Germinal center (tissue), 1 donor: Measurements from ENCODE around the gene IQCM.

Source experiments
- DNase-seq: peaks from one replicate; pipeline ENCODE4 v3.0.0; 2012; ENCODE audit warnings: mixed read lengths, low spot score

The IQCM gene

DNA sequence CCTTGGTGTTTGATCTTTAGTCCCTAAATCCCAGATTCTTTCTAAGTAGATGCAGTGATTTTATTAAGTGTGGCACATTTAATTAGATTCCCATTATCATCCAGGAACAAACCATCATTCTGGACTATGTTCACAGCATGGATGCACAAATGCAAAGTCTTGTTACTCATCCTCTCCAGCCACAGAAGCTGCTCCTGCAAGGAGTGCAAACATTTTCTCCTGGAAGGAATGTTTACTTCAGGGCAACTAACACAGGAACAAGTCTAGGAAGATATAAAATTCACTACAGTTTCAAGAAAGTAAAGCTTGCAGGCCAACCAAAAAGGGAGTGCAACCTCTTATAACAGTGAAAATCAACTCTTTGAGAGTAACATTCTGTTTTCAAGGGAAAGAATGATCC lies 106.0 kb downstream of the IQCM start:
- DNase-seq, result no peak

DNA sequence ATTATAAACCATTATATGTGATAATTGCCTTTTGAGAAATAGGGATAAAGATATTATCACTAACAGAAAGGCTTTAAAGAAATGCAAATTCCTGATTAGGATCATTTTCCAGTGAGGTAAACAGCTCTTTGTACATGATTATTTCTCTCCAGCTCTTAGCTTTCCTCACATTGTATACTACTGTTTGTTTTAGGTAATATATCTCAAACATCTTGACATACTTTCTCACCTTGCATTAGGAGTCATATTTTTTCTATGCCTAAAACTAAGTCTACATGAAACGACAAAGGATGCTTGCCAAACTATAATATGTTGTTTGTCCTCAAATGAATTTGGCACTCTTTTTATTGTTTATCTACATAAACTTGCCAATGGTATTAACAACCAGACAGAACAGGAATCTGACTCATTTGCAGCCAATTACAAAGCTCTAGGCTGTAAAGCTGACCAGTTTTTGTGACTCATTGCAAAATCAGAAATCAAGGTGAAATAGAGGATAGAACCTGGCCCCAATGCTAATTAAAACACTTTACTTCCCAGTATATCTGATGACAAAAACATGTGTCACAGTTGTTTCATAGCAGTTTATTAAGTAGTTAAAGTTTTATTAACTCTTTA lies 107.0 kb downstream of the IQCM start:
- DNase-seq, result no peak

DNA sequence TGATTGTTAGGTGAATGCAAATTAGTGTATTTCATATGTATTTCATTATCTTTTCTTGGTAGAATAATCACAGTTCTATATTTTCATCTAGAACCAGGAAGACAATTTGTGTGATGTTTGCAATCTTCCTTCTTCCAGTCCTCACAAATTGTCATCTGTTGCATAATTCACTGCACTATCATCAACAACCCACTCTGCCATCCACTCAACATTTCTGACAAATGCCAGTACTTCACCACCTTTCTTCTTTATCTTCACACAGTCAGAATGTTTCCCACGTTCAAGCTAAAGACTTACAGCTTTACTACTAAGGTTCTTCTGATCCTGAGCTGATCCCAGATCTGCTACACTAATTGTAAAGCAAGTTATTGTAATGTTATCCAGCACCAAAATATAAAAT lies 107.8 kb downstream of the IQCM start:
- no peak for DNase-seq

DNA sequence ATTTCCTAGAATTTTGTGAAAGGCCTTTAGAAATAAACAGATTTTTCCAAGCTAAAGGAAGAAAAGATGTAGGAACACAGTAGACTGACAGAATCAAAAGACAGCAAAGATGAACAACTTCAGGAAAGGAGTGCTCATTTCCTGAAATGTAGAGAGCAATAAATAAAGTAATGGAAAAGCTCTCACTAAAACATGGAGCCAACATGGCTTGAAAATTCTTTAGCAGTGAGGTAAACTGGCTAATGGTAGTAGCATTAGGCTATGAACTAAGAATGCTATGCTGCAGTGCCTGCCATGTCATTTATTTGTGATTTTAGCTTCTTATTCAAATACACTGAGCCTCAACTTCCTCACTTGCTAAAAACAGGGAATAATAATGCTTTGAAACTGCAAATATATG lies 108.7 kb downstream of the IQCM start:
- no peak for DNase-seq

DNA sequence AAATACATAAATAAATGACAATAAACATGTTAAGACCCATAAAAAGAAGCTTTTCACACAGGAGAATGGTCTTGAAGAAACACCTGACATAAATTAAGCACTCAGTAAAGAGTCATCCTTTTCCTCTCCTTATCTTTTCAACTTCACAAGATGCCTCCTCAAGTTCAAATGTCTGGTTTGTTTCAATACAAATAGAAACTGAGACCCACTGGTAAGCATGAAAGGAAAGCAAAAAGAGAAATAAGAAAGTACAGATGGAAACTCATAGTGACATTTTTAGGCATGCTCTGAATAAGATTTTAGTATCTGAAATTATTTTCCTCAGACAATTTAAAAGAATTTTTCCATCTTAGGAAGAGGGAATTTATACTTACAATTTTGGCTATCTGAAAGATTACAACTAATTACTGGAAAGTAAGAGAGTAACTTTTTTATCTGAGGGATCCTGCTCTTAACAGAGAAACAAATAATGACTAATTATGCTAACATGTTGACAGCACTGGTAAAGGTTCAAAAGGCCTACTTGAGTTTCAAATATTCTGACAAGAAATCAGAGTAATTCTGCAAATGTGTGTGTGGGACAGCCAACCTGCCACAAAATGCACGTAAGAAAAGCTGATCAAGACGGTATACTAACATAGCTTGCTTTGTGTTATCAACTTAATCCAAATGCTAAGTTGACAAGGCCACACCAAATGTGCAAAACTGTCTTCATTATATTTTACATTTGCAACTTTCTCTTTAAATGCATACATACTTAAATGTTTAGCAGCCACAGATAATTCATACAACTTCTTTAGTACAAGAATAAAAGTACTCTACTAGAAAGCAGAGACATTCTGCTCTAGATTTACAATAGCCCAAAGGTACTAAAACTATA lies 113.0 kb downstream of the IQCM start:
- DNase-seq, result no peak

DNA sequence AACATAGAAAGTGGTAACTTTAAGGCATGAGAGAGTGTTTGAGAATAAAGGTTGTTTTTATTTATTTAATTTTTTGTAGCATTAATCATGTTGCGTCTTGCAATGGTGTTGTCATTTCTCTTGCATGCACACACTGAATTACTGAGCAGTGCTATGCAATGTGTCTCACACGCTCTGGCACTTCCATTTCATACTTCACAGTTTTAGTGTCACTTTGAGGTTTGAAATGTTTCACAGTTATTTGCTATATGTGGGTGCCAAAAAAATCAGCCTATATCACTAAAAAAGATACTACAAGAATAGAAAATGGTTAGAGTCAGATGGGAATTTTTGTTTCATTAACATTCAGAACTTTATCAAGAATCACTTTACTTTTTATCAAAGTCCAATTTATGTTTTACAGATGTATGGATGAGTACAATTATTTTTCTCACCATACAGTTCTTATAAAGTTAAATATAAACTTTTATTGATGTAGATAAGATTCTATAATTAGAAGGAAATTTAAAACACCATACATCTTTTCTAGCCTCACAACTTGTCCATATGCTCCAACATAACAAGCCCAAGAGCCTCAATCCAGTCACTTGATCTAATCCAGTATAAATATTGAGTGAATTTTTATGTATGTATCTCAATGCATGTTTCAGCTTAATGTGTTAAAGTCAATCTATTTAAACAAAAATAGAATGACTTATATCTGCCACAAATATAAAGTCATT lies 114.0 kb downstream of the IQCM start:
- DNase-seq, result no peak

DNA sequence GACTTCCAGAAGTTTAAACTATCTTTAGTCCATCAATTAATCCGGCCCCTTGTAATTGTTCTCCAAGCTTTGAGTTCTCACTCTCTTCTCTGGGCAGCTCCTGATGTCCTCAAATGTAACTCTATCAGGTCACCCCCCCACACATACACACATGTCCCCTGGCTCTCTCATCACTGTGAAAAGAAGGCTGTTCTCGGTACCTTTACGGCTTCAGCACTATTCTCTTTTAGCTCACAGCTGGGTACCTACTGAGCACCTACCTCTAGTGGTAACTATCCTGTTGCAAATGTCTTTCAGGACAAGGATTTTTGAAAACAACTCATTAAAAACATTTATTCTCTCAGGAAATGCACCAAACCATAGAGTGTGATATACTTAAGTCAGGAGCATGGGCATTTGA lies 115.4 kb downstream of the IQCM start:
- no peak for DNase-seq

DNA sequence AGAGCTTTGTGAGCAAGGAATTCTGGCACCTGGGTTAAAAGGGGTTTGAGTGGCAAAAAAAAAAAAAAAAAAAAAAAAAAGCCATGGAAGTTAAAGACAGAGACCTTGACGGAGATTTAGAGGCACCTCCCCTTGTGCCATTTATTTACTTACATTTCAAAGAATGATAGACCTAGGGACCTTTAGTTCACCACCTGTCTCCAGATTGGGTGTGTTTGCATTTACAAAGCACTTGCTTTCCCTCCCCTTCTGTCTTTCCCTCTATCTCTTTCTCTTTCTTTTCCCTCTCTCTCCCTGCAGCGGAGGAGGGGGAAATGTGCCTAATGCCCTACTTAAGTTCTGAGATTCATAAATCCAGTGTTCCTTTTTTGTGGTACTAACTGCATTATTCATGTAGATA lies 116.0 kb downstream of the IQCM start:
- DNase-seq, result no peak

DNA sequence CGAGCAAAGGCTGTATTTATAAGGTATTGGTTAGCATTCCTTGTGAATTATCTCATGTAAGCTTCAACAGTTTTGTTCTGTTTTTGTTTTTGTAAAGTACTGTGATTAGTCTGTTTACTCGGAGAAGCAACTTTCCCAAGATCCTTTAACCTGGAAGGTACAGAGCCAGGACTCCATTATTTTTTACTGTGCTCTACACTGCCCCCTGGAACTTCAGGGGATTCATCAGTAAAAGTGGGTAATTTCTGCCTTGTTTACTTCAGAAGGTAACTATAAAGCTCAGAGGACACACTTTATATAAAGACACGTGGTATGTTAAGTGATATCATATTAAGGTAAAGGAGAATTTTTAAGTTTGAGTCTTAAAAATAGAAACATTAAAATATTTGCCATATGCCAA lies 124.9 kb downstream of the IQCM start:
- no peak for DNase-seq

DNA sequence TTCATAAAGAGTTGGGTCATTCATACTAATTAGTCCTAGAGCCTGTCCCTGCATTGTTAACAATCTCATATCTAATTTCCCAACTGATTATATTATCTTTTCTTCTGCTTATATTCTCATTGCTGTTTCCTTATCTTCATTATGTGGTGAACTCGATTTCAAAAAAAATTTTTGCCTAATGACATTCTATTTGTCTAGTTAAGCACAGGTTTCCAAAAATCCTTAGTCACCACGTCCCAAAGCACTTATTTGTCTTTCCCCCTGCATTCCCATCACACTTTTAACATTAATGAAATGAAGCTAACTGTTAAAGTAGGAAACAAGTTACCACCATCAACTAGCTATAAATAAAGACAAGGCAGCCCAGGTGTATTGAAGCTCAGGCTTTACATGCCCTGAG lies 131.1 kb downstream of the IQCM start:
- DNase-seq, result no peak

DNA sequence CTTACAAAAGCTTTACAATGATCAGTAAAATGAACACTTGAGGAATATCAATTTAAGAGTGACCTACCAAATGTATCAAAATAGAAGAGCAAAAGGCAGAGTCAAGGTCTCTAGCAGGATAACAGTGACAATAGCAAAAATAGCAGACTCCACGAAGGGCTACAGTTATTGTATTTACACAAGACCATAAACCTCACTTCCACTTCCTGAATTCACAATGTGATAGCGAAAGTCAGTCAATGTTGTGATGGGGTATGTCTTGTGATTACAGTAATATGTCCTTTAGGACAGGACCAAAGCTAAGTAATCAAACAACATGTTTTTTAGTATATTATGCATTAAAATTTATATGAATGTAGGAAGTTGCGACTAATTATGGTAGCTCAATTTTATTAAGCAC lies 139.6 kb downstream of the IQCM start:
- DNase-seq, result no peak

DNA sequence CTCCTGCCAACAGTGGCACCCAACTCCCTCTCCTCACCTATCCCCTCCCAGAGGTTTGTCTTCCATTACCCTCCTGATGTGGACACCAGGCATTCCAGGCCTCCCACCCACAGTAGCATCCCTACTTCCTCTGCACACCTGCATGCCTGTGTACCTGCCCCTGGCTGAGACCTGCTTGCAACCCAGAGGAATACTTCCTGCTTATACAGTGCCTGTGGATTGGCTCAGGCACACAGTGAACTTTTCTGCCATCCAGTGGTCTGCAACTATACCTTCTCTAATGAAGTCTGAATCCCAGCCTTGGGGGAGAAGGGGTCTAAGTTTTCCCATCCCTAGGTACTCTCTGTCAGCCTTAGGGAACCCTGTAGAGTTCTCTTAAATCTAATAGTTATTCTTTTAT lies 169.9 kb downstream of the IQCM start:
- DNase-seq, result no peak

DNA sequence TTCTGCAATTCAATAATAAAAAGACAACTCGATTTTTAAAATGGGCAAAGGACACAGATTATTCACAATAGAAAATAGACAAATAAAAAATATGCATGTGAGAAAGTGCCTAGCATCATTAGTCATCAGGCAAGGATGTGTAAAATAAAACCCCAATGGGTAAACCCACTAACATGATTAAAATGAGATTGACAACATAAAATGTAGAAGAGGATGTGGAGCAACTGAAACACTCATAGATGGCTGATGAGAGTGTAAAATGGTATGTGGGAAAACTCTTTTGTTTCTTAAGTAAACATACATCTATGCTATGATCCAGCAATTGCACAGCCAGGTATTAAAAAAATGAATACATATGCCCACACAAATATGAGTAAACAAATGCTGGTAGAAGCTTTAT lies 177.6 kb downstream of the IQCM start:
- DNase-seq, result no peak

DNA sequence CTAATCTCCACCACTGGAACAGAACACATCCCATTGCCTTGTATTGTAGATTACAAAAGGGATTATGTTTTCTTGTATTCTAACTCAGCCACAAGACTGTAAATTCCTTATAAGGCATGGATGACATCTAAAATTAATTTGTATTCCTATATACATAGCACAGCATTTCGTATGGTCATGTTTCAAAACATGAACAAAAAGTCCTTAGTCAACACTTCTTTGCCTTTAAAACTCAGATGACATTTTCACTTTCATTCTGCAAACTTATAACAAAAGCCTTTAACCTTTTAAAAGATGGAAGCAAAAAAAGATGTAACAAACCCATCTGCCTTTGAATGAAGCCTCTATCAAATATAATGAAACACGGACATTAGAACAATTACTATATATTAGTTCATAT lies 181.3 kb downstream of the IQCM start:
- no peak for DNase-seq

DNA sequence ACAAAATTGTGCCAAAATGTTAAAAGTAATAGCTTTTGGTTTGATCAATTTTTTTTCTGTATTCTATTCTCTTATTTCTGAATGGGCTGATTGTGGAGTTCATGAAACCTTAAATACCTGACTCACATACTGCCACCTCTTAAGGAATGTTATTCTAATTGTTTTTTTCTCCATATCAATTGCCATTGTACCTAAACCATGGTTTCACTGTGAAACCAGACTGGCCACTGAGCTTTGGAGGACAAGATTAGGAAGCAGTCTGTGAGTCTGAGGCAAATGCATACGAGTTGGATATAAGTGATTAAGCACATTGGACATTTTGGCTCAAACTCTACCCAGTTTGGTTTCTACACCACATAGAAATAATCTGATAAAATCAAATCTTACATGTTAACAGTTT lies 184.0 kb downstream of the IQCM start:
- DNase-seq, result no peak

DNA sequence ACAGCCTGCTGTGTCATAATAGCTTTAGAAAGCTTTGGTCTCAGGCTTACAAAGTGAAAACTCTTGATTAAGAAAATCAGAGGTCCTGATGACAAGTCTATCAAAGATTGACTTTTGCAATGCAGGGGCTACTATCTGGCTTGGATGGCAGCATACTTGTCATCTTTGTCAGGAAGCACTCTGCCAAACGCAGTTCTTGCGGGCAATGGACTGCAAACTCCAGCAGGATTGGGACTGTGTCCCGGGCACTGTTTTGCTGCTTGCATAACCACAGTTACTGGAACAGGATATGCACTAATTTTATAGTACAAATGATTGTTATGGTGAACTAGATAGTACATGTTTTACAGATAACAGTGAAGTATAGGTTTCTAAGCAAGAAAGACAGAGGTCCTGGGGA lies 185.6 kb downstream of the IQCM start:
- DNase-seq, result no peak

DNA sequence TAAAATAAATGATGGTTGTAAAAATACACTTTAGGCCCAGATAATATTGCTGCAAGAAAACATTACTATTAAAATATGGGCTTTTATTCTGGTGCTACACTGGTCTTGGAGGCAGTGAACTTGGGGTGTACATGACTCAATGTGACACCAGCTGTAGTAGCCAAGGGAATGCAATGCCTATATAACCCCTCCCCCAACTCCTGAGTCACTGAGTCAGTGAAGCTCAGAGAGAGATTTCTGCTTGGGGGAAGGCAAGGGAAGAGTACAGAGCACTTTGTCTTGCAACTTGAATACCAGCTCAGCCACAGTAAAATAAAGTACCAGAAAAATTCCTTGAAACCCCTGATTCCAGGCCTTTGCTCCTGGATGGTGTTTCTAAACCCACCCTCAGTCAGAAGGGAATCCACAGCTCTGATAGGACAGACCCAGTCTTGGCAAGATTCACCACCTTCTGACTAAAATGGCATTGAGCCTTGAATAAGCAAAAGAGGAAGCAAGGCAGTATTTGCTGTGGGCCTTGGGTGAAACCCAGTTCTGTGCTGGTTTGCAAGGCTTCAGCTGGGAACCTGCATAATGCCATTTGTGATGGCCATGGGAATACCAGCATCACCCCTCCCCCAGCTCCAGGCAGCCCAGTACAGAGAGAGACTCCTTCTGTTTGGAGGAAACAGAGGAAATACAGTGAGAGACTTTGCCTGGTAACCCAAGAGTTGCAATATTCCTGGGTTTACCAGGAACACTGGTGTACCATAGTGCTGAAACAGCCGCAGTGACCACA lies 209.9 kb downstream of the IQCM start:
- DNase-seq, result no peak

DNA sequence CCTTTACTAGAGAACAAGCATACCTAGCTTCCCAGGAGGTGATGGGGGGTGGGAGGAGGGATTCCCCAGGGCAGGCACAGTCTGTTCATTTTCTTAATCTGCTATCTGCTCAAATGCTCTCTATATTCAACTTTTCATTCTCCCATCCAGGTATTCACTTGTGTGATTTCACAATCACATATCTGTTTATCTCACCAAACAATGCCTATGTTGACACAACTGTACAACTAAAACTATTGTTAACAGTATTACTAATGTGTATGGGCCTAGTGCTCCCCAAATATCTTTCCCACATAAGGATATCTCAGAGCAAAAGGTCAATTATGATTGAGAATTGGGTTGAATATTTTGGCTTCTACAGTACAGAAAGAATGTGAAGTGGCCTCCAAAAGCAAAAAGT lies 210.8 kb downstream of the IQCM start:
- DNase-seq, result no peak

DNA sequence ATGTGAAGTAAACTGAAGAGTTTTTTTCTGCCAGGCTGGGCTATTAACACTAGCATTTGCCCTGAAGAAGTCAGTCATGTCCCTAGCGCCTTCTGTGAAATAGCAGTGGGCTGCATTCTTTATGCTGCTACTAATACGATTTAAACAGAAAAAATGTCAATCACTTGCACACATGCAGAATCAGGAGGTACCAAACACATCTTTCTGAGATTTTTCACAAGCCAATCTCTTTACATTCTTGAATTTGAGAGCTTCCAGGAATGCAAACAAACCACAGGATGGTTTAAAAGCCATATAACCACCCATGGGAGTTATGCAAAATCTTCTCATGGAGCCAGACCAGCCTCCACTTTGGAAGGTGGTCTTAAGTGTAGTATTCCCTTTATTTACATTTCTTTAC lies 220.1 kb downstream of the IQCM start:
- DNase-seq, result no peak

DNA sequence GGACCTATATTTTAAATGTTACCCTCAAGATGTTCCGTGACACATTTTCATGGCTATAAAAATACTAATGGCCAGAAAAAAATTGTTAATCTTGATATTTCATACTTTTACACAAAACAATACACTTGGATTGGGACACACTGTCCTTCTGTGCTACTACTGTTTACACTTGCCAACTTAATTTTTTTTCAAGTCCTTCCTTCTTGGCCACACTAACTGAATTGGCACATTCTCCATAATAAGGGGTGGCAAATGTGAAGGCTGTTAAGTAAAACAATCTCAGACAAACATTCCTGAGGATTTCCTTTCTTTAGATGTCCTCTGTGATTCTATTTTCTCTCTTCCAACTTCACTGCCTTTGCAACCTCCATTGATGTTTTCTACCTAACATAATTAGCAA lies 225.8 kb downstream of the IQCM start:
- no peak for DNase-seq

DNA sequence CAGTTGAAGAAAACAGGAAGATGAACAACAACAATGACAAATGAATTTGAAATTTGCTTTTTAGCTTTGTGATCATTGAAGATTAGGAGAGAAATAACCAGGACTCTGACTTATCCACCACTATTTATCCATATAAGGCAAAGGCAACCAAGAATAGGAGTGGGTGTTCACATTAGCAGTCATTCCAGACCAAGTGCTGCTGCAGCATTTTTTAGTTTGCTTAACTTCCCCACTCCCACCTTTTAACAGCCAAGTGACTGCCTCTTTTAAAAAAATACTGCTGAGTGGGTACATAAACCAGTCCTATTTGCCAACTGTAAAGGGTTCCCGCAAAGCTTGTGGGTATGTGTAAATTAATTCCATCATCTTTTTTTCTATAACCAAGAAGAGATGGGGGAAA lies 230.9 kb downstream of the IQCM start:
- no peak for DNase-seq

DNA sequence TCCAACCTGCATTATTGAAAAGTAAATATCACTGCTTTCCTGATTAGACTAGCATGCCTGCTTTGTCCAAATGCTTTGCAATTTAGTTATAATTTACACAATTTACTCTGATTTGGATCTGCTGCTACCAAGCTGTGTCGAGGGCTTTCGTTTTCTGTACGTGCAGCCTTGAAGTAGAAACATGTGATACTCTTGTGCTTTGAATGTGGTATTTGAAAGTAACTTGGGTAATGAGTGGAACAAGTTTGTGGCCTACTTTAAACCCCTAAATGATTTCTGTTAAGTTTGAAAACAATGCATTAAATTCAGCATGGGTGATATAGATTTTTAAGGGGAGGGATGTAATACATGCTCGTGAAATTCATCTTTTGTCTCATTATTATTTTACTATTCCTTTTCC lies 240.7 kb downstream of the IQCM start:
- DNase-seq, result no peak

DNA sequence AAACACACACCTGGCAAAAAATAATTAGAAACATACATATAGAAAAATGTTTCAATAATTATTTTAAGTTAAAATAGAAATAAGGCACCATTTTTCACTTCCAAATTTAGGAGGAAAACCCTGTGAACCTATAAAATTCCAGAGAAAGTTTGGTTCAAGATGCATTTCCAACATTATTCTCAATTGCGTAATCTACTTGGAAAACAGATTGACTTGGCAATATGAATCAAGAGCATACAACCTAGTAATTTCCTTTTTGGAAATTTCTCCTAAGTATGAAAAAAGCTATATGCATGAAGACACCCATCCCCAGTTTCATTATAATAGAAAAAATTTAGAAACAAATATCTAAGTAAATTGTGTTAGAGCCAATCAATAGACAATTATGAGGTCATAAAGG lies 242.9 kb downstream of the IQCM start:
- DNase-seq, result no peak
